ENCODE measurements around the gene SLC22A7.
"Not testable (repeated sequence)": the region's sequence is repeated elsewhere in the genome, so short reads cannot be mapped to it uniquely, and the experiment has no call there.

Gene SLC22A7

GRCh38 chr6:43347444-43347843 lies 49.4 kb downstream of the SLC22A7 start:
- no peak for DNase-seq

- DNase-seq = not testable (repeated sequence)
Measured at GRCh38 chr6:43351951-43352350, 53.9 kb downstream of the SLC22A7 start.

All from hematopoietic multipotent progenitor cell treated with erythropoietin and hydrocortisone succinate and interleukin-3 and kit ligand, for 4 days (in vitro differentiated cells).